ENCODE results near the gene CFAP91. TPM values are rescaled to one million over a fixed set of nuclear protein-coding genes. Genes with fewer than 3 reads are reported as not detected.

CFAP91 gene
- total and polyA plus RNA-seq, 9 of the 15 experiments (the other 6 are each of a cell fraction or from before 2014, with no cell fraction given) = not detected

- H3K27ac ChIP-seq (ENCODE audit: extremely low read depth, low read depth, low read length) = no peak overlapping the region
- no peak for DNase-seq (ENCODE audit: extremely low read depth in 1 of 4, low spot score in 3 of 4)
- no peak overlapping the region for H3K4me2 ChIP-seq (ENCODE audit: insufficient read depth, low read length)
- FAIRE-seq = no peak
- WGBS (ENCODE audit: insufficient coverage, low coverage, missing lambda C conversion rate) = 24% methylated on average over 2 of the region's 5 CpGs
- no peak for ATAC-seq
- H4K20me1 ChIP-seq (replicated peaks; ENCODE audit: control insufficient read depth, insufficient read depth, low read length) = no peaks in the 10 kb centered on the region
- ChIA-PET POLR2A (no interaction called here), CTCF (ENCODE audit: low intra/inter-chr PET ratio) (no interaction called here)
- no peaks in the 10 kb centered on the region for H3K36me3 ChIP-seq (ENCODE audit: control insufficient read depth, insufficient read depth, low read length)
- peak overlapping the region; percentile 23; the same call in 1 of the 2 replicates for H2AFZ ChIP-seq (ENCODE audit: low read depth, low read length)
- TF ChIP-seq NELFE (IDR thresholded peaks at IDR 0.05; ENCODE audit: insufficient read depth, insufficient read length) = no peak
- TF ChIP-seq, protein P1, sequence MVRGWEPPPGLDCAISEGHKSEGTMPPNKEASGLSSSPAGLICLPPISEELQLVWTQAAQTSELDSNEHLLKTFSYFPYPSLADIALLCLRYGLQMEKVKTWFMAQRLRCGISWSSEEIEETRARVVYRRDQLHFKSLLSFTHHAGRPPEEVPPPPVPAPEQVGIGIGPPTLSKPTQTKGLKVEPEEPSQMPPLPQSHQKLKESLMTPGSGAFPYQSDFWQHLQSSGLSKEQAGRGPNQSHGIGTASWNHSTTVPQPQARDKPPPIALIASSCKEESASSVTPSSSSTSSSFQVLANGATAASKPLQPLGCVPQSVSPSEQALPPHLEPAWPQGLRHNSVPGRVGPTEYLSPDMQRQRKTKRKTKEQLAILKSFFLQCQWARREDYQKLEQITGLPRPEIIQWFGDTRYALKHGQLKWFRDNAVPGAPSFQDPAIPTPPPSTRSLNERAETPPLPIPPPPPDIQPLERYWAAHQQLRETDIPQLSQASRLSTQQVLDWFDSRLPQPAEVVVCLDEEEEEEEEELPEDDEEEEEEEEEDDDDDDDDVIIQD (CRISPR knock-in tag; IDR thresholded peaks at IDR 0.05) = no peak
- no peak for TF ChIP-seq PCBP2 (IDR thresholded peaks at IDR 0.05; ENCODE audit: low read depth, low read length, poor library complexity, severe bottlenecking)
- no TSS peak for BruUV-seq (replicated peaks)
- intact Hi-C loops (cut with micrococcal nuclease) = no loop called here
- H3K9me1 ChIP-seq (ENCODE audit: control insufficient read depth, insufficient read depth, low read length) = no peaks in the 10 kb centered on the region
- no peak overlapping the region for H3K9ac ChIP-seq (ENCODE audit: insufficient read depth in 1 of 2, low read depth in 2 of 2, low read length in 2 of 2)
- H3K9me3 ChIP-seq (replicated peaks; ENCODE audit: control insufficient read depth, insufficient read depth, low read depth, low read length) = no peaks in the 10 kb centered on the region
- H3K79me2 ChIP-seq (ENCODE audit: control insufficient read depth, insufficient read depth, low read length) = no peaks in the 10 kb centered on the region
- in situ Hi-C loops (cut with MboI) = no loop called here
- H3K27me3 ChIP-seq (ENCODE audit: control insufficient read depth in 2 of 2, insufficient read depth in 2 of 2, low read length in 2 of 2) = no peaks in the 10 kb centered on the region
- no peaks in the 10 kb centered on the region for H3K4me1 ChIP-seq (replicated peaks in 1 of 2; ENCODE audit: control insufficient read depth in 2 of 2, insufficient read depth in 2 of 2, low read length in 2 of 2)
- H3K4me3 ChIP-seq = no peak overlapping the region
Measured at GRCh38 chr3:119717520-119717919, 14.7 kb downstream of the CFAP91 start.

GRCh38 chr3:119723022-119723421 lies 20.2 kb downstream of the CFAP91 start:
- DNase-seq (ENCODE audit: extremely low read depth in 1 of 4, low spot score in 3 of 4) = no peak
- no TSS peak for BruUV-seq (replicated peaks)
- FAIRE-seq = no peak
- Histone ChIP-seq H3K9ac (ENCODE audit: insufficient read depth in 1 of 2, low read depth in 2 of 2, low read length in 2 of 2) (no peak overlapping the region), H4K20me1 (replicated peaks; ENCODE audit: control insufficient read depth, insufficient read depth, low read length) (no peaks in the 10 kb centered on the region), H3K4me1 (replicated peaks in 1 of 2; ENCODE audit: control insufficient read depth in 2 of 2, insufficient read depth in 2 of 2, low read length in 2 of 2) (no peaks in the 10 kb centered on the region), H2AFZ (ENCODE audit: low read depth, low read length) (no peak overlapping the region), H3K36me3 (ENCODE audit: control insufficient read depth, insufficient read depth, low read length) (no peaks in the 10 kb centered on the region), H3K79me2 (ENCODE audit: control insufficient read depth, insufficient read depth, low read length) (no peaks in the 10 kb centered on the region), H3K9me1 (ENCODE audit: control insufficient read depth, insufficient read depth, low read length) (no peaks in the 10 kb centered on the region), H3K27me3 (ENCODE audit: control insufficient read depth in 2 of 2, insufficient read depth in 2 of 2, low read length in 2 of 2) (no peaks in the 10 kb centered on the region), H3K4me3 (no peak overlapping the region), H3K27ac (ENCODE audit: extremely low read depth, low read depth, low read length) (no peak overlapping the region), H3K9me3 (replicated peaks; ENCODE audit: control insufficient read depth, insufficient read depth, low read depth, low read length) (no peaks in the 10 kb centered on the region), H3K4me2 (ENCODE audit: insufficient read depth, low read length) (no peak overlapping the region)
- intact Hi-C loops (cut with micrococcal nuclease) (no loop called here), in situ Hi-C loops (cut with MboI) (no loop called here)
- TF ChIP-seq SPI1 (IDR thresholded peaks at IDR 0.05; ENCODE audit: borderline replicate concordance, low read depth, low read length) (0 out of 2 replicates have a peak, but pooled peaks have one; percentile 5), ZNF589 (CRISPR knock-in tag; IDR thresholded peaks at IDR 0.05; ENCODE audit: low read depth) (no peak)
- POLR2A ChIA-PET = no interaction called here
- ATAC-seq = no peak
- WGBS (ENCODE audit: insufficient coverage, low coverage, missing lambda C conversion rate) = 0% methylated on average over 2 of the region's 2 CpGs
- CTCF ChIA-PET (ENCODE audit: low intra/inter-chr PET ratio) = no interaction called here
